Measurements from ENCODE around the gene CBLN2. TPM values are rescaled to one million over a fixed set of nuclear protein-coding genes. Genes with fewer than 3 reads are reported as not detected.

CBLN2 gene
- total RNA-seq, 1 donor: 1.7 TPM

DNA sequence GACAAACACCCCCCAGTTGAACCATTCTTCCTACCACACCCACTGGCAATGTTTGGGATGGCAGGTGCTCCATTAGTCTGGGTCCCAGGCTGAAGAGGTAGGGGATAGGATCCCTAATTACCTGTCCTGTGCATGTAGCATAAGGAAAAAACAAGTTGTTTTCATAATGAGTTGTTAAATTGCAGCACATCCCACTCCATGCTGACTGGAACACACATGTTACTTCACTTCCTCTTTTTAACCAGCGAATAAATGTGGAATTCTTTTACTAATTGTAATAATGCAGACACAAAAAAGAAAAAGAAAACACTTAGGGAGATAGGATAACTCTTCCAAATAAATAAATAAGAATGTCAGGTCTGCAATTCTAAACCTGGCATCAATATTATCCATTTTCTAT, 11.8 kb upstream of the CBLN2 start:
- DNase-seq (ENCODE audit: low read depth): no peak
- TF ChIP-seq, protein P1, sequence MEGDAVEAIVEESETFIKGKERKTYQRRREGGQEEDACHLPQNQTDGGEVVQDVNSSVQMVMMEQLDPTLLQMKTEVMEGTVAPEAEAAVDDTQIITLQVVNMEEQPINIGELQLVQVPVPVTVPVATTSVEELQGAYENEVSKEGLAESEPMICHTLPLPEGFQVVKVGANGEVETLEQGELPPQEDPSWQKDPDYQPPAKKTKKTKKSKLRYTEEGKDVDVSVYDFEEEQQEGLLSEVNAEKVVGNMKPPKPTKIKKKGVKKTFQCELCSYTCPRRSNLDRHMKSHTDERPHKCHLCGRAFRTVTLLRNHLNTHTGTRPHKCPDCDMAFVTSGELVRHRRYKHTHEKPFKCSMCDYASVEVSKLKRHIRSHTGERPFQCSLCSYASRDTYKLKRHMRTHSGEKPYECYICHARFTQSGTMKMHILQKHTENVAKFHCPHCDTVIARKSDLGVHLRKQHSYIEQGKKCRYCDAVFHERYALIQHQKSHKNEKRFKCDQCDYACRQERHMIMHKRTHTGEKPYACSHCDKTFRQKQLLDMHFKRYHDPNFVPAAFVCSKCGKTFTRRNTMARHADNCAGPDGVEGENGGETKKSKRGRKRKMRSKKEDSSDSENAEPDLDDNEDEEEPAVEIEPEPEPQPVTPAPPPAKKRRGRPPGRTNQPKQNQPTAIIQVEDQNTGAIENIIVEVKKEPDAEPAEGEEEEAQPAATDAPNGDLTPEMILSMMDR (IDR thresholded peaks at IDR 0.05; ENCODE audit: insufficient read depth, low read depth, low read length): no peak
- H3K4me3 ChIP-seq (ENCODE audit: low read depth, low read length): no peak overlapping the region

DNA sequence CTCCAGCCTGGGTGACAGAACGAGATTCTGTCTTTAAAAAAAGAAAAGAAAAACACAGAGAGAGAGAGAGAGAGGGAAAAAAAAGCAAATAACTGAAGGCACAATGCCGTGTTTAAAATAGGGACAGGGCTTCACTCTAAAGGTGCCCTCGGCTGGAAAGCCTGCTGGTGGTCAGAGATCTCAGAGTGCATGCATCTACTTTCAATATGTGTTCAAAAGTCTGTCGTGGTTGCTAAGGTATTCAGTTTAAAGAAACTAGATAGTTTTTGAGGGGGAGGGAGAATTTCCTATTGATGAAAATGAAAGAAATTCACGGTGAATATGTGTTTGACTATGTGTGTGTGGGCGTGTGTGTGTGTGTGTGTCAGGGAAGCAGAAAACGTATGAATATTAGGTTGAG, 11.0 kb upstream of the CBLN2 start:
- TF ChIP-seq, protein P1 (IDR thresholded peaks at IDR 0.05; ENCODE audit: insufficient read depth, low read depth, low read length): no peak
- no peak for DNase-seq (ENCODE audit: low read depth)
- H3K4me3 ChIP-seq (ENCODE audit: low read depth, low read length): no peak overlapping the region

DNA sequence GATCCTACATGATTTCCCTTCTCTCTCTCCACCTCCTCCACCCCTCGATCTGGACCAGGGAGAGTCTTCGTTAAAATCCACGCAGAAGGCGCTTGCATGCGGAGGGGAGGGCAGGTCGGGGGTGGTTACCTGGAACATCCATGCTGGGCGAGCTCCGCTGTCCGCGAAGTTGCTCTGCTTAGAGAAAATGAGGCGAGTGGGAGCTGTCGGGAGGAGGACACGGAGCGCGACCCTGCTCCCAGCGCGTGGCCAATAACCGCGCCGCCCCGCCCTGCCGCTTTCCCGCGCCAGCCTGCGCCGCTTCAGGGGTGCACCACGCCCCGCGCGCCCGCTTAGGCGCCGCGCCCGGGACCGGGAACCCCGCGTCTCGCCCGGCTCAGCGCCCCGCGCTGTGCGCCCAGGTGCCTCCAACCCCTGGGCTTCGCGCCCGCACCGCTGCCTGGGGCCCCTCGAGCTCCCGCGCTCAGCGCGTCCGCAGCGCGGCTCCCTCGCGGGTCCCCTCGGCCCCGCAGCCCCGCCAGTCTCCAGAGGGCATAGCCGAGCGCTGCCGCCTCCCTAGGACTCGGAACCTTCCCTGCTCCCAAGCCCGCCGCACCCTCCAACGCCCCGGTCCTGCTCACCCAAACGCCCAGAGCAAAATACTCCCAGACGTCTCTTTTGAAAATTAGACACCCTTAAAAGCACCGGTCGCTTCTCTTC, 636 bp downstream of the CBLN2 start:
- no peak overlapping the region for H3K4me3 ChIP-seq (ENCODE audit: low read depth, low read length)
- DNase-seq (ENCODE audit: low read depth): no peak
- TF ChIP-seq, protein P1 (IDR thresholded peaks at IDR 0.05; ENCODE audit: insufficient read depth, low read depth, low read length): no peak

DNA sequence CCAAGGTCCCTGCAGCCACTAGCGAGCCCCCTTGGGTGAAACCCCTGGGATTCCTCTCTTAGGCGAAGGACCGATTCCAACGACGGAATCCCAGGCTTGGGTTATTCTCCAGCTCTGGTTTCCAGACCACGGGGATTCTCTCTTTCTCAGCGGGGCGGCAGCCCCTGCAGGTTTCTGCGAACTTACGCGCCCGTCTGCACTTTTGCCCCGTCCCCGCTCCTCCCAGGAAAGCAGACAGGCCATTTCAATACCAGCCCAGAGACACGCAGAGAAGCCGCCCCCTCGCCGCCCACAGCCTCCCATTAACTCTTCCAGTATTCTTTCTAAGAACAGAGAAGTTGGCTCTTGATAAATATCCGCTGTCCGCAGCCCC, 1.2 kb downstream of the CBLN2 start:
- H3K4me3 ChIP-seq (ENCODE audit: low read depth, low read length): no peak overlapping the region
- TF ChIP-seq, protein P1 (IDR thresholded peaks at IDR 0.05; ENCODE audit: insufficient read depth, low read depth, low read length): no peak
- no peak for DNase-seq (ENCODE audit: low read depth)

DNA sequence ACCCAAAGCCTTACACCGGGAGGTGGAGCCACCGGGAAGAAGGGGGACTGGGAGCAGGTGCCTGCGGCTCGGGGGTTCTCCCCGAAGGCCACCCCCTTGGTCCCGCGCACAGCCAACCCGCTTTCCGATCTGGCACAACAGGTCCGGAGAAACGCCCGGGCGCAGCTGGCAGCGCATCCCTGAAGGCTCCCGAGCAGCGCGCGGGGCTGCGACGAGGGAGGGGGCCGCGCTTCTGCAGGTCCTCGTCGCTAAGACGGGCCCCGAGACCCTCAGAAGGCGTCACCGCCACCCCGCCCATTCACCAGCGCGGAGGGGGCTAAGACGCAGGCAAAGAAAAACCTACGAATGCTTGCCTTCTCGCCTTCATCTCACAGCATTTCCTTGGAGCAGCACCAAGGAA, 1.8 kb downstream of the CBLN2 start:
- no peak overlapping the region for H3K4me3 ChIP-seq (ENCODE audit: low read depth, low read length)
- DNase-seq (ENCODE audit: low read depth): no peak
- TF ChIP-seq, protein P1 (IDR thresholded peaks at IDR 0.05; ENCODE audit: insufficient read depth, low read depth, low read length): no peak

DNA sequence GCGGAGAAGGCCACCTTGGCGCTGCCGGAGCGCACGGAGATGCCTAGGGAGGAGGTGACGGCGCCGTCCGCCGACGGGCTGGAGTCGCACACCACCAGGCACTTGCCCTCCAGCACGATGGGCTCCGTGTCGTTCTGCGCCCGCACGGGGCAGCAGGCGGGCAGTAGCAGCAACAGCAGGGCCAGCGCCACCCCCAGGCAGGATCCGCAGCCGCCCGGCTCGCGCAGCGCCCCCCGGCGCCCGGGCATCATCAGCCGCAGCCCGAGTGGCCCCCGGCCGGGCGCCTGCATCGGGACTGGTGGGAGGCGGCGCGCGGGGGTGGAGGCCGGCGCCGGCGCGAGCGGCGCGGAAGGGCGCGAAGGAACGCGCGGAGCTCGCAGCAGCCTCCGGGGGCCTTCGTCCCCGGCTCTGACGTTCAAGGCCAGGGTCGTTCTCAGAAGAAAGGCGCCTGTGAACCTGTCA, 2.2 kb downstream of the CBLN2 start:
- no peak for DNase-seq (ENCODE audit: low read depth)

More for the DNA sequence above, 2.2 kb downstream of the CBLN2 start:
- TF ChIP-seq, protein P1 (IDR thresholded peaks at IDR 0.05; ENCODE audit: insufficient read depth, low read depth, low read length): no peak
- H3K4me3 ChIP-seq (ENCODE audit: low read depth, low read length): no peak overlapping the region
